Tibial nerve (tissue), 3 donors: ENCODE measurements around the gene PKNOX2.

Experiments used
- CTCF ChIP-seq, 5 experiments: fragments of 200-600 bp in 3 of 5; fragments of 450-650 bp in 2 of 5; sonication (generic) in 3 of 5; IDR thresholded peaks; one replicate each; pipeline ENCODE4 v1.5.1; 2016 to 2019; ENCODE audit warnings: antibody characterized with exemption in 5 of 5, mild to moderate bottlenecking in 3 of 5, moderate library complexity in 2 of 5
- POLR2A ChIP-seq, 2 donors: fragments of 450-650 bp; IDR thresholded peaks; one replicate each; pipeline ENCODE4 v1.6.1; 2017; ENCODE audit warnings: antibody characterized with exemption in 2 of 2, mild to moderate bottlenecking in 2 of 2, moderate library complexity in 2 of 2

DNA sequence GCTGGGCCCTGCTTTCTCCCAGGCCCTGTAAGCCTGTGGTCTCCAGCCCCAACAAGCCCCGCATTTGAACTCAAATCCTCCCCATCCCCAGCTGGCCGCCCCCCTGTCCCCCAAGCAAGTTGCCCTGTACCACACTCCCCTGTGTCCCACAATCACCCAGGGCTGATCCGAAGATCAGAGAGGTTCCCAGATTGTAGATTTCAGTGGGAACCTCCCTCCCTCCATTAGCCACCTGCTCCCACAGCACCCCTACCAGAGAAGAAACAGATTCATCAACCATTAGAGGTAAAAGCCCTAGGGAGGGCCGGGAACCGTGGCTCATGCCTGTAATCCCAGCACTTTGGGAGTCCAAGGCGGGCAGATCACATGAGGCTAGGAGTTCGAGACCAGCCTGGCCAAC is 224.1 kb downstream of the PKNOX2 start:
- no peak for TF ChIP-seq CTCF (IDR thresholded peaks at IDR 0.05)
- no peak for TF ChIP-seq POLR2A (IDR thresholded peaks at IDR 0.05)
